HG02885 (cell line): ENCODE measurements around the gene FAAH.
A peak's percentile ranks its signal among the peaks of the same experiment; 100 is the strongest.
"Not testable (repeated sequence)": the region's sequence is repeated elsewhere in the genome, so short reads cannot be mapped to it uniquely, and the experiment has no call there.

Source experiments
- ATAC-seq: cut with Tn5 transposase; IDR thresholded peaks from one replicate; pipeline ENCODE4 v1.9.1; 2021; ENCODE audit warnings: mild to moderate bottlenecking; ENCODE audit not compliant: unreplicated experiment, poor library complexity

The FAAH gene

DNA sequence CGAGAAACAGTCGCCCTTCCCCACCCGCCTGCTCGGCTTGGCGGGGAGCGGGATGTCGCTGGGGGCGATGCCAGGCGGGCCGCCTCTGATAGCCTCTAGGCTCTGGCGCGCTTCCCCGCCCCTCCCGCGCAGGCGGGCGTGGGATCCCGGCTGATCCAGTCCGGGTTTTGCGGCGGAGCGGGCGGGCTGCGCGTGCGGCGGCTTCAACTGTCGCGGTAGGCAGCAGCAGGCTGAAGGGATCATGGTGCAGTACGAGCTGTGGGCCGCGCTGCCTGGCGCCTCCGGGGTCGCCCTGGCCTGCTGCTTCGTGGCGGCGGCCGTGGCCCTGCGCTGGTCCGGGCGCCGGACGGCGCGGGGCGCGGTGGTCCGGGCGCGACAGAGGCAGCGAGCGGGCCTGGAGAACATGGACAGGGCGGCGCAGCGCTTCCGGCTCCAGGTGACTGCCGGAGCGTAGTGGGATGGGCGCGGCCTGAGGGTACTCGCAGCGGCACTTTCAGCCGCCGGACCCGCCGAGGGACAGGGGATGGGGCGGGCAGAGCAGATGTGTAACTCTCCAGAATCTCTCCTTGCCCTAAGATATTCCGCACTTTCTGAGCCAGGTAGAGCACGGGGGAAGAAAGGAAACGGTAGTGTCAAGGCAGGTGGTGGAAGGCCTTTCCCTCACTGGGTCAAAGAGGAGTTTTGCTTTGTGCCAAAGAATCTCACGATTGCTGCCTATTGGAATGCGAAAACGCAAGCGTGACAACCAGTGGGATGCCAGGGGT, at the start of gene FAAH:
FAAH (plus strand) TSS at position 210 of the 764 bp plus-strand sequence; CDS start at position 242, 32 bp downstream.
- ATAC-seq = no peak

DNA sequence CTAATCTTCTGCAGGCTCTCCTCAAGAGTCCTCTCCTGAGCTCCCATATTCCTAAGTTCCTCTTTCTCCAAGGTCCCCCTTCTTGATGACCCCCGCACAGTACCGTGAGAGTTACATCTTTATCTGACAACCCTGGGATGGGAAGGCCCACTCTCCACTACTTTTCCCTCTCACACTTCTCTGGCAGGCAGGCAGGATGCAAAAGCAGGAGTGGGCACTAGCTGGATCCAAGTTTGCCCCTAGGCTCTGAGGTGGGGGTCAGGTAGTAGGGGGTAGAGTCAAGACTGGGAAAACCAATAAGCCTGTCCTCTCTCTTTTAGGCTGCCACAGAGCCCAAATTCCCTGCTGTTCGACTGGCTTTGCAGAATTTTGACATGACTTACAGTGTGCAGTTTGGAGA, 49.6 kb upstream of the FAAH start:
- ATAC-seq = no peak

- no peak for ATAC-seq
Observed at GRCh38 chr1:46345281-46345680, 48.8 kb upstream of the FAAH start.

GRCh38 chr1:46352363-46352762, 41.8 kb upstream of the FAAH start:
- no peak for ATAC-seq

DNA sequence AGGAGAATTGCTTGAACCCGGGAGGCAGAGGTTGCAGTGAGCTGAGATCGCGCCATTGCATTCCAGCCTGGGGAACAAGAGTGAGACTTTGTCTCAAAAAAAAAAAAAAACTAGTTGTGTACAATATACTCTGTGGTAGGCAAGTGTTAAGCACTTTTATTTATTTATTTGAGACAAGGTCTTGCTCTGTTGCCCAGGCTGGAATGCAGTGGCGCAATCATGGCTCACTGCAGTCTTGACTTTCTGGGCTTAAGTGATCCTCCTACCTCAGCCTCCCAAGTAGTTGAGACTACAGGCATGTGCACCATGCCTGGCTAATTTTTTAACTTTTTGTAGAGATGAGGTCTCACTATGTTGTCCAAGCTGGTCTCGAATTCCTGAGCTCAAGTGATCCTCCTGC, 38.2 kb upstream of the FAAH start:
- ATAC-seq = not testable (repeated sequence)

DNA sequence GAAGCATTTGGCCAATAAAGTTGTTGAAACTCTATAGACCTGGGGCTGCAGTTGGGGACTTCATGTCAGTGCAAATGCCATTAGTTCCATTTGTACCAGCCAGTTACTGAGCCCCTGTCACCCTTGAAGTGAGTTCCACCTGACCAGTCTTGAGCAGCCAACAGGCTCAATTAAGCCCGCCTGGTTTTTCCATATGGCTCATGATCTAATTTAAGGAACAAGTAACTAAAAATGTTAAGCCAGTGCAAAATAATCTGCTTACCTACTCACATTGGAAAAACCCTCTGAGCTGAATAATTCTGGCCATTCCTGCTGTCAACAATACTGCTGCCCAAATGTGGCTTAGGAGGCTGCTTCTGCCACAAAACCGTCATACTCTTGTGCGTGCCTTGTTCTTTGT, 32.0 kb upstream of the FAAH start:
- no peak for ATAC-seq

DNA sequence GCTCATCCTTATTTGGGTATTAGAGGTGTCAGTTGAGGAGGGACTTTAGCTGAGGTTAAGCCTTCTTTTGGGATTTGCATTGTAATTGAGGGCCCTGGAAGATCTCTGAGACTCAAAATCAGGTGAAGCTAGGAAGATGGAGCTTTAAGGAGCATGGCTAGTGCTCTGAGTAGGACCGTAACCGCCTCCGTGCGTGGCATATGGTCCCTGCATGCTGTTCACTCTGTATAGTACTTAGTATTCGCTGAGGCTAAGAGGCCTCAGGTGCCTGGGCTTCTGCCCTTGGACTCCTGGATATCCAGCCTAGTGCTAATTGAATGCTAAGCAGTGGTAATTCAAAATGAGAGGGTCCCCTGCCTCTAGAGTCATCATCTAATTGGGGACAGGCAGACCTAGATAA, 31.0 kb upstream of the FAAH start:
- ATAC-seq = no peak

DNA sequence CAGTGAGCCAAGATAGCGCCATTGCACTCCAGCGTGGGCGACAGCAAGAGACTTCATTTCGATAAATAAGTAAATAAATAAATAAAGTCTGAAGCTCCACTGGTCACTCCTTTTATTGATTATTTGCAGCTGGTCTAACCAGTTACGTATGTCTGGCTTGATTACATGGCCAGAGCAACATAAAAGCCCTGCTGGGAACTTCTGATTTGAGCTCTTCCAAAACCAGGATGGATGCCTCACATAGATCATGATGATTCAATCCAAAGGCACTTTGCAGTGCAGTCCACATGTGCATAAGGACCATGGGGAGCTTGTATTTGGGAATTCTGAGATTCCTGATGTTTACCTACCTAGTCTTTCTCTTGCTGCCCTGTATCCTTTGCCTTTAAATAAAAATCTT, 29.5 kb upstream of the FAAH start:
- ATAC-seq = no peak

GRCh38 chr1:46365796-46366195, 28.3 kb upstream of the FAAH start:
- not testable (repeated sequence) for ATAC-seq

DNA sequence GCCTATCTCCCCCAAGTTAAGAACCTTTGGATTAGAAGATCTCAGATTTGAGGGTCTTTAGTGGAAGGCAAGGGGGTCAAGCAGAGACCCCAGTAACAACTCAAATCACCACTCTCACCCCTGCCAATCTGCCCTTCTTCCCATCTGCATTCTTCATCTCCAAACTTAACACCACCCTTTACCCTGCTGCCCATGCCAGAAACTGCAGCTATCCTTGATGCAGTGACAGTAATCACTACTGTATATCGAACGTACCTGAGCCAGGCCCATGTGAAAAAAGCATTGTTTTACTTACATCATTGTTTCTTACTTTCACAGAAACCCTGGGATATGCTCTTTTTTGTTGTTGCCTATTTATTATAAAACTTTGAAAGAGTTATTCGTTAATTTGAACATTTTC, 27.0 kb upstream of the FAAH start:
- no peak for ATAC-seq

GRCh38 chr1:46367701-46368100, 26.4 kb upstream of the FAAH start:
- ATAC-seq = not testable (repeated sequence)

DNA sequence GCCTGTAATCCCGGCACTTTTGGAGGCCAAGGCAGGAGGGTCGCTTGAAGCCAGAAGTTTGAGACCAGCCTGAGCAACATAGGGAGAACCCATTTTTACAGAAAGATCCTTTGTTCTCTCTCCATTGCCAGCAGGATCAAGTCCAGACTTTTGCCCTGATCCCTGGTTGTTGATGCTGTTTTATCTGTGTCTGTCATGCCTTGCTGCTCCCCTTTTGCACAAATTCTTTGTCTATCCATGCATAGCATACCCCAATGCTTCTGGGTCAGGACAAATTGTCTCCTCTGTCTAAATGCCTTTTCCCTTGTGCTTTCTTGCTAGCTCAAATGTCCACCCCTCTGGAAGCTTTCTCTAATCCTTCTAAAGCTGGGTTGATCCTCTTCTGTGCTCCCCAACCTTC, 25.3 kb upstream of the FAAH start:
- ATAC-seq = no peak

GRCh38 chr1:46369542-46370213, 24.4 kb upstream of the FAAH start:
- peak; percentile 21 for ATAC-seq

- peak; percentile 38 for ATAC-seq
Observed at GRCh38 chr1:46370214-46370633, 23.9 kb upstream of the FAAH start.

DNA sequence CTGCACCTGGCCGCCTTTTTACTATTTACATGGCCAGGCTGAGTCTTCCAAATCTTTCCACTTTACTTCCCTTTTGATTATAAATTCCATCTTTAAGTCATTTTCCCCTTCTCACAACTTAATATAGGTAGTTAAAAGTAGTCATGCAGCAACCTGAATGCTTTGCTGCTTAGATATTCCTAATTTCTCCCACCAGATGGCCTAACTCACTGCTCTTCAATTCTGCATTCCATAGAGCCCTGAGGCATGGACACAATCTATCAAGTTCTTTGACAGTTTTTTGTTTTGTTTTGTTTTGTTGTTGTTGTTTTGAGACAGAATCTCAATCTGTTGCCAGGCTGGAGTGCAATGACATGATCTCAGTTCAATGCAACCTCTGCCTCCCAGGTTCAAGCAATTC, 21.7 kb upstream of the FAAH start:
- no peak for ATAC-seq

GRCh38 chr1:46379996-46380395, 14.1 kb upstream of the FAAH start:
- ATAC-seq = no peak

- ATAC-seq = no peak
Observed at GRCh38 chr1:46380508-46380907, 13.6 kb upstream of the FAAH start.

DNA sequence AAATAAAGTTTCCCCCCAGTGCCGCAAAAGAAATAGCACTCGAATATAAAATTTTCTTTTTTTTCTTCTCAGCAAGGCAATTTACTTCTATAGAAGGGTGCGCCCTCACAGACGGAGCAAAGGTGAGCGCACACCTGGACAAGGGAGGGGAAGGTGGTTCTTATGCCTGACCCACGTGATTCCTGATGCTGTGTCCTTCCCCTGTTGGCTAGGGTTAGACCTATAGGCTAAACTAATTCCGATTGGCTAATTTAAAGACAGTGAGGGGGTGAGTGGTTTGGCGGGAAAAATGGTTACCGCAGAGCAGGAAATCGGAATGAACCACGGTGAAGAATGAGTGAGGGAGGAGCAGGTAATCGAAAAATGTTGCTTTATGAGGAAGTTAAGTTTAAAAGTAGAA, 607 bp upstream of the FAAH start:
- no peak for ATAC-seq

DNA sequence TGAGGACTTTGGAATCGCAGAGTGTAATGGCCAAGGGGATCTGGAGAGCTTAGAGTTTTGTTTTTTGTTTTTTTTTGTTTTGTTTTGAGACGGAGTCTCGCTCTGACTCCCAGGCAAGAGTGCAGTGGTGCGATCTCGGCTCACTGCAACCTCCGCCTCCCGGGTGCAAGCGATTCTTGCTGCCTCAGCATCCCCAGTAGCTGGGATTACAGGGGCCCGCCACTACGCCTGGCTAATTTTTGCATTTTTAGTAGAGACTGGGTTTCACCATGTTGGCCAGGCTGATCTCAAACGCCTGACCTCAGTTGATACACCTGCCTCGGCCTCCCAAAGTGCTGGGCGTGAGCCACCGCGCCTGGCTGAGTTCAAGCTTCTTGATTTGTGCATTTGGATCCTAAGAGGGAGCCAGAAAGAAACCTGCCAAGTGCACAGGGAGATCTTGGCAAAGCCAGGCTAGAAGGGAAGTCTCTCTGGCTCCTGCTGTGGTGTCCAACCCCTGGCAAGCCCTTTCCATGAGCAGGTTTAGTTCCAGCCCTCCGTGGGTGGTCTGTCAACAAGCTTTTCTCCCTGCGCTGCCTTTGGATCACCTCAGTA, 852 bp downstream of the FAAH start:
- ATAC-seq = no peak

- ATAC-seq = no peak
Observed at GRCh38 chr1:46396441-46397398, 2.6 kb downstream of the FAAH start.
